WTC11 (cell line): ENCODE measurements around the gene MOB3B.

Experiments
- CBFB ChIP-seq: sonication (generic); formaldehyde crosslinking; IDR thresholded peaks from 2 replicates; pipeline ENCODE4 v1.8.1; 2022; ENCODE audit warnings: mild to moderate bottlenecking, low read depth, missing genetic modification reagents
- CTCF ChIP-seq: fragments of 200-600 bp; IDR thresholded peaks from 2 replicates; pipeline ENCODE4 v1.8.0; 2022; ENCODE audit warnings: antibody characterized with exemption
- FOXJ3 ChIP-seq: sonication (generic); formaldehyde crosslinking; IDR thresholded peaks from 2 replicates; pipeline ENCODE4 v1.9.0; 2021; ENCODE audit warnings: missing genetic modification reagents, mild to moderate bottlenecking, borderline replicate concordance
- FOXK1 ChIP-seq: sonication (generic); formaldehyde crosslinking; IDR thresholded peaks from 2 replicates; pipeline ENCODE4 v1.8.0; 2022; ENCODE audit warnings: mild to moderate bottlenecking, moderate library complexity, missing genetic modification reagents
- HMGXB4 ChIP-seq: sonication (generic); formaldehyde crosslinking; IDR thresholded peaks from 2 replicates; pipeline ENCODE4 v1.8.1; 2023; ENCODE audit warnings: mild to moderate bottlenecking, moderate library complexity, missing genetic modification reagents
- SP1 ChIP-seq: sonication (generic); formaldehyde crosslinking; conservative IDR thresholded peaks from 2 replicates; pipeline ENCODE4 v1.8.1; 2022; ENCODE audit warnings: missing genetic modification reagents
- TP53 ChIP-seq: sonication (generic); formaldehyde crosslinking; IDR thresholded peaks from 2 replicates; pipeline ENCODE4 v1.8.1; 2023; ENCODE audit warnings: mild to moderate bottlenecking, missing genetic modification reagents
- ZBTB43 ChIP-seq: sonication (generic); formaldehyde crosslinking; IDR thresholded peaks from 2 replicates; pipeline ENCODE4 v1.8.1; 2023; ENCODE audit warnings: mild to moderate bottlenecking, missing genetic modification reagents
- TF ChIP-seq, protein P1 (sequence below): sonication (generic); formaldehyde crosslinking; IDR thresholded peaks from 2 replicates; pipeline ENCODE4 v1.8.1; 2022; ENCODE audit warnings: low read depth, missing genetic modification reagents, borderline replicate concordance
- TF ChIP-seq, protein P2 (sequence below): sonication (generic); formaldehyde crosslinking; IDR thresholded peaks from 2 replicates; pipeline ENCODE4 v1.8.0; 2022; ENCODE audit warnings: mild to moderate bottlenecking, missing genetic modification reagents

GRCh38 chr9:27442464-27442863 lies 87.2 kb downstream of the MOB3B start:
- no peak for TF ChIP-seq FOXJ3 (CRISPR knock-in tag)
- TF ChIP-seq, protein P1, sequence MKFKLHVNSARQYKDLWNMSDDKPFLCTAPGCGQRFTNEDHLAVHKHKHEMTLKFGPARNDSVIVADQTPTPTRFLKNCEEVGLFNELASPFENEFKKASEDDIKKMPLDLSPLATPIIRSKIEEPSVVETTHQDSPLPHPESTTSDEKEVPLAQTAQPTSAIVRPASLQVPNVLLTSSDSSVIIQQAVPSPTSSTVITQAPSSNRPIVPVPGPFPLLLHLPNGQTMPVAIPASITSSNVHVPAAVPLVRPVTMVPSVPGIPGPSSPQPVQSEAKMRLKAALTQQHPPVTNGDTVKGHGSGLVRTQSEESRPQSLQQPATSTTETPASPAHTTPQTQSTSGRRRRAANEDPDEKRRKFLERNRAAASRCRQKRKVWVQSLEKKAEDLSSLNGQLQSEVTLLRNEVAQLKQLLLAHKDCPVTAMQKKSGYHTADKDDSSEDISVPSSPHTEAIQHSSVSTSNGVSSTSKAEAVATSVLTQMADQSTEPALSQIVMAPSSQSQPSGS (CRISPR knock-in tag), result no peak
- TF ChIP-seq, protein P2, sequence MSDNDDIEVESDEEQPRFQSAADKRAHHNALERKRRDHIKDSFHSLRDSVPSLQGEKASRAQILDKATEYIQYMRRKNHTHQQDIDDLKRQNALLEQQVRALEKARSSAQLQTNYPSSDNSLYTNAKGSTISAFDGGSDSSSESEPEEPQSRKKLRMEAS (CRISPR knock-in tag), result no peak
- TF ChIP-seq HMGXB4 (CRISPR knock-in tag), result no peak
- no peak for TF ChIP-seq TP53 (CRISPR knock-in tag)
- TF ChIP-seq CTCF, result no peak
- TF ChIP-seq ZBTB43 (CRISPR knock-in tag), result no peak
- TF ChIP-seq FOXK1 (CRISPR knock-in tag), result no peak
- no peak for TF ChIP-seq SP1
- no peak for TF ChIP-seq CBFB (CRISPR knock-in tag)
